Liver (tissue), 9 donors: Measurements from ENCODE around the gene GABRG1. TPM values are rescaled to one million over a fixed set of nuclear protein-coding genes. Genes with fewer than 3 reads are reported as not detected.
A peak's percentile ranks its signal among the peaks of the same experiment; 100 is the strongest.

Experiments used
- DNase-seq: peaks from one replicate; pipeline ENCODE4 v3.0.0-alpha.2; 2017; ENCODE audit warnings: low spot score
- H3K27ac ChIP-seq, 2 donors: one replicate each; pipeline ENCODE4 v1.7.0; 2013; ENCODE audit warnings: inconsistent platforms in 2 of 2, low read length in 2 of 2, control low read depth in 1 of 2, low read depth in 1 of 2, mild to moderate bottlenecking in 1 of 2
- H3K27me3 ChIP-seq, 4 donors: one replicate each; pipeline versions ENCODE4 v1.6.1 to v1.7.0; 2013; ENCODE audit warnings: low read length in 3 of 4, inconsistent platforms in 1 of 4, mild to moderate bottlenecking in 1 of 4, moderate library complexity in 1 of 4; ENCODE audit not compliant: control insufficient read depth in 4 of 4, insufficient read depth in 4 of 4
- H3K36me3 ChIP-seq, 4 donors: one replicate each; pipeline versions ENCODE4 v1.6.1 to v1.7.0; 2013; ENCODE audit warnings: low read length in 3 of 4, mild to moderate bottlenecking in 3 of 4, low read depth in 1 of 4, moderate library complexity in 1 of 4; ENCODE audit not compliant: control insufficient read depth in 4 of 4, insufficient read depth in 3 of 4
- H3K4me1 ChIP-seq, 4 donors: one replicate each; pipeline versions ENCODE4 v1.6.1 to v1.7.0; 2013; ENCODE audit warnings: low read length in 3 of 4, mild to moderate bottlenecking in 3 of 4, moderate library complexity in 1 of 4; ENCODE audit not compliant: control insufficient read depth in 4 of 4, insufficient read depth in 4 of 4
- H3K4me3 ChIP-seq, 3 donors: one replicate each; pipeline versions ENCODE4 v1.6.1 to v1.7.0; 2013; ENCODE audit warnings: low read length in 3 of 3, control low read depth in 1 of 3, low read depth in 1 of 3, mild to moderate bottlenecking in 1 of 3
- H3K9ac ChIP-seq, 2 donors: one replicate each; pipeline ENCODE4 v1.7.0; 2013; ENCODE audit warnings: low read length in 2 of 2, mild to moderate bottlenecking in 2 of 2, moderate library complexity in 2 of 2, control low read depth in 1 of 2, low read depth in 1 of 2
- H3K9me3 ChIP-seq, 4 donors: one replicate each; pipeline versions ENCODE4 v1.6.1 to v1.7.0; 2013; ENCODE audit warnings: low read length in 3 of 4; ENCODE audit not compliant: control insufficient read depth in 4 of 4
- EGR1 ChIP-seq, 2 donors: IDR thresholded peaks; 2 replicates each; pipeline ENCODE4 v1.6.1; 2016 to 2018; ENCODE audit warnings: antibody characterized with exemption in 2 of 2, low read depth in 2 of 2
- FOXA1 ChIP-seq: IDR thresholded peaks from 2 replicates; pipeline ENCODE4 v1.6.1; 2016; ENCODE audit warnings: antibody characterized with exemption
- FOXA2 ChIP-seq: IDR thresholded peaks from 2 replicates; pipeline ENCODE4 v1.6.1; 2016; ENCODE audit warnings: antibody characterized with exemption
- GABPA ChIP-seq, 2 donors: IDR thresholded peaks in 1 of 2; conservative IDR thresholded peaks in 1 of 2; 2 replicates each; pipeline ENCODE4 v1.6.1; 2016; ENCODE audit warnings: antibody characterized with exemption in 2 of 2, mild to moderate bottlenecking in 1 of 2, moderate library complexity in 1 of 2
- HNF4G ChIP-seq: IDR thresholded peaks from 2 replicates; pipeline ENCODE4 v1.6.1; 2016; ENCODE audit warnings: antibody characterized with exemption
- JUND ChIP-seq, 2 donors: IDR thresholded peaks; 2 replicates each; pipeline ENCODE4 v1.6.1; 2016; ENCODE audit warnings: antibody characterized with exemption in 2 of 2
- NR2F2 ChIP-seq: IDR thresholded peaks from 2 replicates; pipeline ENCODE4 v1.6.1; 2016; ENCODE audit warnings: antibody characterized with exemption
- RAD21 ChIP-seq, 2 donors: IDR thresholded peaks; 2 replicates each; pipeline ENCODE4 v1.6.1; 2016; ENCODE audit warnings: antibody characterized with exemption in 2 of 2, mild to moderate bottlenecking in 2 of 2
- RXRA ChIP-seq, 2 donors: IDR thresholded peaks; 2 replicates each; pipeline ENCODE4 v1.6.1; 2017 to 2018; ENCODE audit warnings: antibody characterized with exemption in 2 of 2, mild to moderate bottlenecking in 1 of 2
- SP1 ChIP-seq: IDR thresholded peaks from 2 replicates; pipeline ENCODE4 v1.6.1; 2018; ENCODE audit warnings: antibody characterized with exemption, mild to moderate bottlenecking
- TAF1 ChIP-seq: conservative IDR thresholded peaks from 2 replicates; pipeline ENCODE4 v1.6.1; 2016; ENCODE audit warnings: antibody characterized with exemption, mild to moderate bottlenecking
- WGBS: extraction: QIAGEN DNeasy Blood & Tissue Kit; methylation state at CpG from one replicate; pipeline ENCODE4 v1.1.7; 2013; 5-methylcytosine and 5-hydroxymethylcytosine counted together
- polyA plus RNA-seq, 2 donors: library from polyadenylated mRNA; stranded (reverse) in 1 of 2; unstranded in 1 of 2; fragments of 200-250 nt in 1 of 2; fragments of >200 nt in 1 of 2; fragmentation: Nextera tagmentation in 1 of 2; extraction: Ambion mirVana in 1 of 2; gene quantifications; one replicate each; pipeline versions ENCODE4 v1.2.1 to v1.2.3, GENCODE V29; 2013 to 2015
- total RNA-seq, 2 donors: library from RNA; depleted of rRNA; stranded (reverse); fragments of >200 nt; gene quantifications; one replicate each; pipeline ENCODE4 v1.2.3, GENCODE V29; 2014
- TF ChIP-seq, protein P1 (sequence below): IDR thresholded peaks from 2 replicates; pipeline ENCODE4 v1.6.1; 2016; ENCODE audit warnings: antibody characterized with exemption
- TF ChIP-seq, protein P2 (sequence below): IDR thresholded peaks from 2 replicates; pipeline ENCODE4 v1.6.1; 2016; ENCODE audit warnings: antibody characterized with exemption
- TF ChIP-seq, protein P3 (sequence below): IDR thresholded peaks from 2 replicates; pipeline ENCODE4 v1.6.1; 2016; ENCODE audit warnings: antibody characterized with exemption, mild to moderate bottlenecking
- TF ChIP-seq, protein P4 (sequence below): fragments of 150-350 bp; IDR thresholded peaks from 2 replicates; pipeline ENCODE4 v1.5.1; 2017; ENCODE audit warnings: improper control_type of control experiment, low read depth, low read length; ENCODE audit not compliant: missing input control
- donor health status: healthy.
- donor health status: healthy.
- donor health status: healthy.
- donor health status: healthy.
- donor health status: healthy.

The GABRG1 gene
- total and polyA plus RNA-seq, 4 donors, result 0.01 to 0.08 (median 0.05) TPM; not detected in 1

DNA sequence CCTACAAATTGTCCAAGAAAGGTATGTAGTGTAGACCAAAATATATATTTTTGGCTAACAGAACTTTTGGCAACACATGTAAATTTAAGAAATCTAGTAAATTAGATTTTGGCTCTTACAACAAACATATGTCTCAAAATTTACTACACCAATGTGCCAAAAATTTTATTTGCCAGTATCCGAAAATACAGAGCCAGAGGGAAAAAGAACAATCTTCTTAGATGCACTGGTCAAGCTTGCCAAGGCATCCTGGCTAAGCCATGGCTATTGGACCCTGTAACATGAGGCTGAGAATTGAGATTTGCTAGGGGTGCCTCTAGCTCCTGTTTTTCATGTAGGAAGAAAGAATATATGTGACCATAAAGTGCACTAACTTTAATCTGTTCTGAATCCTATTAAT is 91.8 kb downstream of the GABRG1 start:
- TF ChIP-seq NR2F2 (no peak), RAD21 (IDR thresholded peaks at IDR 0.05) (no peak), RXRA (IDR thresholded peaks at IDR 0.05) (no peak), EGR1 (IDR thresholded peaks at IDR 0.05; ENCODE audit: low read depth in 2 of 2) (no peak), FOXA1 (no peak), JUND (IDR thresholded peaks at IDR 0.05) (no peak), HNF4G (no peak), GABPA (IDR thresholded peaks at IDR 0.05 in 1 of 2, conservative IDR thresholded peaks at IDR 0.05 in 1 of 2) (no peak), SP1 (no peak)
- TF ChIP-seq, protein P1, sequence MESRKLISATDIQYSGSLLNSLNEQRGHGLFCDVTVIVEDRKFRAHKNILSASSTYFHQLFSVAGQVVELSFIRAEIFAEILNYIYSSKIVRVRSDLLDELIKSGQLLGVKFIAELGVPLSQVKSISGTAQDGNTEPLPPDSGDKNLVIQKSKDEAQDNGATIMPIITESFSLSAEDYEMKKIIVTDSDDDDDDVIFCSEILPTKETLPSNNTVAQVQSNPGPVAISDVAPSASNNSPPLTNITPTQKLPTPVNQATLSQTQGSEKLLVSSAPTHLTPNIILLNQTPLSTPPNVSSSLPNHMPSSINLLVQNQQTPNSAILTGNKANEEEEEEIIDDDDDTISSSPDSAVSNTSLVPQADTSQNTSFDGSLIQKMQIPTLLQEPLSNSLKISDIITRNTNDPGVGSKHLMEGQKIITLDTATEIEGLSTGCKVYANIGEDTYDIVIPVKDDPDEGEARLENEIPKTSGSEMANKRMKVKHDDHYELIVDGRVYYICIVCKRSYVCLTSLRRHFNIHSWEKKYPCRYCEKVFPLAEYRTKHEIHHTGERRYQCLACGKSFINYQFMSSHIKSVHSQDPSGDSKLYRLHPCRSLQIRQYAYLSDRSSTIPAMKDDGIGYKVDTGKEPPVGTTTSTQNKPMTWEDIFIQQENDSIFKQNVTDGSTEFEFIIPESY, result no peak
- TF ChIP-seq, protein P2, sequence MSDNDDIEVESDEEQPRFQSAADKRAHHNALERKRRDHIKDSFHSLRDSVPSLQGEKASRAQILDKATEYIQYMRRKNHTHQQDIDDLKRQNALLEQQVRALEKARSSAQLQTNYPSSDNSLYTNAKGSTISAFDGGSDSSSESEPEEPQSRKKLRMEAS, result no peak
- TF ChIP-seq, protein P3, sequence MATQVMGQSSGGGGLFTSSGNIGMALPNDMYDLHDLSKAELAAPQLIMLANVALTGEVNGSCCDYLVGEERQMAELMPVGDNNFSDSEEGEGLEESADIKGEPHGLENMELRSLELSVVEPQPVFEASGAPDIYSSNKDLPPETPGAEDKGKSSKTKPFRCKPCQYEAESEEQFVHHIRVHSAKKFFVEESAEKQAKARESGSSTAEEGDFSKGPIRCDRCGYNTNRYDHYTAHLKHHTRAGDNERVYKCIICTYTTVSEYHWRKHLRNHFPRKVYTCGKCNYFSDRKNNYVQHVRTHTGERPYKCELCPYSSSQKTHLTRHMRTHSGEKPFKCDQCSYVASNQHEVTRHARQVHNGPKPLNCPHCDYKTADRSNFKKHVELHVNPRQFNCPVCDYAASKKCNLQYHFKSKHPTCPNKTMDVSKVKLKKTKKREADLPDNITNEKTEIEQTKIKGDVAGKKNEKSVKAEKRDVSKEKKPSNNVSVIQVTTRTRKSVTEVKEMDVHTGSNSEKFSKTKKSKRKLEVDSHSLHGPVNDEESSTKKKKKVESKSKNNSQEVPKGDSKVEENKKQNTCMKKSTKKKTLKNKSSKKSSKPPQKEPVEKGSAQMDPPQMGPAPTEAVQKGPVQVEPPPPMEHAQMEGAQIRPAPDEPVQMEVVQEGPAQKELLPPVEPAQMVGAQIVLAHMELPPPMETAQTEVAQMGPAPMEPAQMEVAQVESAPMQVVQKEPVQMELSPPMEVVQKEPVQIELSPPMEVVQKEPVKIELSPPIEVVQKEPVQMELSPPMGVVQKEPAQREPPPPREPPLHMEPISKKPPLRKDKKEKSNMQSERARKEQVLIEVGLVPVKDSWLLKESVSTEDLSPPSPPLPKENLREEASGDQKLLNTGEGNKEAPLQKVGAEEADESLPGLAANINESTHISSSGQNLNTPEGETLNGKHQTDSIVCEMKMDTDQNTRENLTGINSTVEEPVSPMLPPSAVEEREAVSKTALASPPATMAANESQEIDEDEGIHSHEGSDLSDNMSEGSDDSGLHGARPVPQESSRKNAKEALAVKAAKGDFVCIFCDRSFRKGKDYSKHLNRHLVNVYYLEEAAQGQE, result no peak
- TF ChIP-seq, protein P4, sequence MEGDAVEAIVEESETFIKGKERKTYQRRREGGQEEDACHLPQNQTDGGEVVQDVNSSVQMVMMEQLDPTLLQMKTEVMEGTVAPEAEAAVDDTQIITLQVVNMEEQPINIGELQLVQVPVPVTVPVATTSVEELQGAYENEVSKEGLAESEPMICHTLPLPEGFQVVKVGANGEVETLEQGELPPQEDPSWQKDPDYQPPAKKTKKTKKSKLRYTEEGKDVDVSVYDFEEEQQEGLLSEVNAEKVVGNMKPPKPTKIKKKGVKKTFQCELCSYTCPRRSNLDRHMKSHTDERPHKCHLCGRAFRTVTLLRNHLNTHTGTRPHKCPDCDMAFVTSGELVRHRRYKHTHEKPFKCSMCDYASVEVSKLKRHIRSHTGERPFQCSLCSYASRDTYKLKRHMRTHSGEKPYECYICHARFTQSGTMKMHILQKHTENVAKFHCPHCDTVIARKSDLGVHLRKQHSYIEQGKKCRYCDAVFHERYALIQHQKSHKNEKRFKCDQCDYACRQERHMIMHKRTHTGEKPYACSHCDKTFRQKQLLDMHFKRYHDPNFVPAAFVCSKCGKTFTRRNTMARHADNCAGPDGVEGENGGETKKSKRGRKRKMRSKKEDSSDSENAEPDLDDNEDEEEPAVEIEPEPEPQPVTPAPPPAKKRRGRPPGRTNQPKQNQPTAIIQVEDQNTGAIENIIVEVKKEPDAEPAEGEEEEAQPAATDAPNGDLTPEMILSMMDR, result no peak
- DNase-seq, result no peak
- H3K4me1 ChIP-seq, result no peaks in the 10 kb centered on the region
- WGBS, result 47% methylated on average over 1 of the region's 1 CpG
- H3K36me3 ChIP-seq, result no peaks in the 10 kb centered on the region
- no peak overlapping the region for H3K9ac ChIP-seq
- no peaks in the 10 kb centered on the region for H3K9me3 ChIP-seq
- H3K27me3 ChIP-seq, result no peaks in the 10 kb centered on the region
- H3K27ac ChIP-seq, result no peak overlapping the region
- no peak overlapping the region for H3K4me3 ChIP-seq

DNA sequence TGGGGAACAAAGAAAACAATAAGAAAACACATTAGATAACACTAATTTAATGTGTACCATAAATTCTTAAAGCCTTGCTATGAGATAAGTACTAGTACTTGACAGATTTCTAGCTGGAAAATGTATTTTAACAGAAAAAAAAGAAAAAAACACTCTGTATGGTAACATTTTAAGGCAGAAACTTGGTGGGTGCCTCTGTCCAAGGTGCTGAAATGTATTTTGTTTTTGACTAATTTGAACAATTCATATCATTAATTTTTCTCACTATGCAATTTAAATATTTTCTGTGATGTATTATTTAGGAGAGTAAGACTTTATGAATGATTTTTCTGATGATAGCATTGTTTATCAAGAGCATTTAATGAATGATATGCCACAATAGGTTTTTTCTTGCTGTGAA is 107.5 kb downstream of the GABRG1 start:
- H3K9me3 ChIP-seq, result no peaks in the 10 kb centered on the region
- H3K4me1 ChIP-seq, result no peaks in the 10 kb centered on the region
- H3K9ac ChIP-seq, result no peak overlapping the region
- no peak for DNase-seq
- no peak overlapping the region for H3K27ac ChIP-seq
- H3K27me3 ChIP-seq, result no peaks in the 10 kb centered on the region
- H3K36me3 ChIP-seq, result no peaks in the 10 kb centered on the region
- no peak overlapping the region for H3K4me3 ChIP-seq
- TF ChIP-seq SP1 (no peak), FOXA2 (no peak), TAF1 (no peak)
- TF ChIP-seq, protein P3, result peak; percentile 97
